H9 (cell line): ENCODE measurements around the gene SLC46A3. TPM values are rescaled to one million over a fixed set of nuclear protein-coding genes. Genes with fewer than 3 reads are reported as not detected.

ENCODE experiments used
- DNase-seq: peaks from one replicate; pipeline ENCODE4 v3.0.0-alpha.2; 2017
- H2AFZ ChIP-seq: one replicate; pipeline ENCODE4 v1.6.1; 2013; ENCODE audit warnings: mild to moderate bottlenecking, low read length, control low read depth, moderate library complexity
- H2AK5ac ChIP-seq: 2 replicates; pipeline ENCODE4 v1.6.1; 2013; ENCODE audit warnings: low read length, control low read depth, mixed read lengths; ENCODE audit not compliant: insufficient read length
- H2BK120ac ChIP-seq: one replicate; pipeline ENCODE4 v1.6.1; 2013; ENCODE audit warnings: low read depth, mild to moderate bottlenecking, low read length, control low read depth, inconsistent platforms; ENCODE audit not compliant: poor library complexity, severe bottlenecking
- H2BK12ac ChIP-seq: 2 replicates; pipeline ENCODE4 v1.6.1; 2013; ENCODE audit warnings: low read length, control low read depth, mixed read lengths, low read depth; ENCODE audit not compliant: insufficient read length
- H2BK15ac ChIP-seq: 2 replicates; pipeline ENCODE4 v1.6.1; 2013; ENCODE audit warnings: low read depth, low read length, control low read depth
- H2BK20ac ChIP-seq: one replicate; pipeline ENCODE4 v1.6.1; 2013; ENCODE audit warnings: low read depth, mild to moderate bottlenecking, low read length, control low read depth, inconsistent platforms; ENCODE audit not compliant: poor library complexity, severe bottlenecking
- H2BK5ac ChIP-seq: 2 replicates; pipeline ENCODE4 v1.6.1; 2013; ENCODE audit warnings: low read length, control low read depth, mixed read lengths; ENCODE audit not compliant: insufficient read length
- H3K14ac ChIP-seq: 2 replicates; pipeline ENCODE4 v1.6.1; 2013; ENCODE audit warnings: low read length, control low read depth; ENCODE audit not compliant: insufficient read depth
- H3K18ac ChIP-seq: 2 replicates; pipeline ENCODE4 v1.6.1; 2013; ENCODE audit warnings: low read depth, mild to moderate bottlenecking, mixed read lengths, low read length, control low read depth; ENCODE audit not compliant: insufficient read length
- H3K23ac ChIP-seq: 2 replicates; pipeline ENCODE4 v1.6.1; 2013; ENCODE audit warnings: low read length, control low read depth, mixed read lengths, low read depth; ENCODE audit not compliant: insufficient read length
- H3K23me2 ChIP-seq: 2 replicates; pipeline ENCODE4 v1.6.1; 2013; ENCODE audit warnings: low read depth, mild to moderate bottlenecking, mixed read lengths, low read length, control low read depth; ENCODE audit not compliant: insufficient read length, poor library complexity, severe bottlenecking
- H3K27ac ChIP-seq: 2 replicates; pipeline ENCODE4 v1.5.1; 2013; ENCODE audit warnings: low read length, control low read depth, mixed read lengths, low read depth; ENCODE audit not compliant: insufficient read length
- H3K27me3 ChIP-seq: 2 replicates; pipeline ENCODE4 v1.6.1; 2013; ENCODE audit warnings: low read length, control low read depth, inconsistent platforms; ENCODE audit not compliant: insufficient read depth
- H3K4ac ChIP-seq: 2 replicates; pipeline ENCODE4 v1.6.1; 2013; ENCODE audit warnings: low read depth, mild to moderate bottlenecking, control low read depth, inconsistent platforms, low read length, moderate library complexity
- H3K4me1 ChIP-seq: 2 replicates; pipeline ENCODE4 v1.6.1; 2013; ENCODE audit warnings: low read length, control low read depth, inconsistent platforms; ENCODE audit not compliant: insufficient read depth
- H3K4me2 ChIP-seq: 2 replicates; pipeline ENCODE4 v1.6.1; 2013; ENCODE audit warnings: low read length, control low read depth, mixed read lengths; ENCODE audit not compliant: insufficient read length, insufficient read depth
- H3K56ac ChIP-seq: 2 replicates; pipeline ENCODE4 v1.6.1; 2013; ENCODE audit warnings: low read depth, mild to moderate bottlenecking, mixed read lengths, low read length, control low read depth; ENCODE audit not compliant: insufficient read length
- H3K79me1 ChIP-seq: 2 replicates; pipeline ENCODE4 v1.6.1; 2013; ENCODE audit warnings: low read depth, mild to moderate bottlenecking, moderate library complexity, low read length, control low read depth, inconsistent platforms; ENCODE audit not compliant: insufficient read depth, poor library complexity, severe bottlenecking
- H3K79me2 ChIP-seq: 2 replicates; pipeline ENCODE4 v1.6.1; 2013; ENCODE audit warnings: low read length, control low read depth, inconsistent platforms; ENCODE audit not compliant: insufficient read depth
- H3K9ac ChIP-seq: 2 replicates; pipeline ENCODE4 v1.6.1; 2013; ENCODE audit warnings: low read length, control low read depth, mixed read lengths; ENCODE audit not compliant: insufficient read length; ENCODE audit errors: extremely low read depth
- H3K9me3 ChIP-seq: one replicate; pipeline ENCODE4 v1.6.1; 2013; ENCODE audit warnings: low read depth, low read length, inconsistent platforms; ENCODE audit not compliant: control insufficient read depth
- H3T11ph ChIP-seq: one replicate; pipeline ENCODE4 v1.6.1; 2013; ENCODE audit warnings: mild to moderate bottlenecking, low read length, control low read depth, inconsistent platforms
- H4K20me1 ChIP-seq: one replicate; pipeline ENCODE4 v1.6.1; 2013; ENCODE audit not compliant: control insufficient read depth, insufficient read length, insufficient read depth
- H4K5ac ChIP-seq: 2 replicates; pipeline ENCODE4 v1.6.1; 2013; ENCODE audit warnings: low read depth, mild to moderate bottlenecking, mixed read lengths, low read length, control low read depth; ENCODE audit not compliant: insufficient read length
- H4K8ac ChIP-seq: replicated peaks from 2 replicates; pipeline ENCODE4 v1.6.1; 2013; ENCODE audit warnings: low read length, control low read depth, mixed read lengths, low read depth; ENCODE audit not compliant: insufficient read length
- H4K91ac ChIP-seq: 2 replicates; pipeline ENCODE4 v1.6.1; 2013; ENCODE audit warnings: low read depth, mild to moderate bottlenecking, moderate library complexity, mixed read lengths, low read length, control low read depth; ENCODE audit not compliant: insufficient read length
- H3K27ac Mint-ChIP-seq, 3 experiments: 2 replicates in 2 of 3; 3 replicates in 1 of 3; pipeline ENCODE4 v1.8.0; 2020 to 2021; ENCODE audit warnings: mixed read lengths in 3 of 3, mild to moderate bottlenecking in 1 of 3, moderate library complexity in 1 of 3
- H3K27me3 Mint-ChIP-seq: 2 replicates; pipeline ENCODE4 v1.8.0; 2021; ENCODE audit warnings: low read depth, mild to moderate bottlenecking, moderate library complexity, mixed read lengths
- H3K36me3 Mint-ChIP-seq, 3 experiments: 2 replicates in 2 of 3; 3 replicates in 1 of 3; pipeline ENCODE4 v1.8.0; 2020 to 2021; ENCODE audit warnings: low read depth in 3 of 3, mixed read lengths in 3 of 3; ENCODE audit not compliant: insufficient read depth in 1 of 3
- H3K4me1 Mint-ChIP-seq, 2 experiments: 2 replicates each; pipeline ENCODE4 v1.8.0; 2020; ENCODE audit warnings: mixed read lengths in 2 of 2
- H3K4me3 Mint-ChIP-seq, 2 experiments: 2 replicates in 1 of 2; 3 replicates in 1 of 2; pipeline ENCODE4 v1.8.0; 2020 to 2021; ENCODE audit warnings: mild to moderate bottlenecking in 2 of 2, mixed read lengths in 2 of 2, moderate library complexity in 1 of 2
- H3K9me3 Mint-ChIP-seq, 2 experiments: 2 replicates in 1 of 2; 3 replicates in 1 of 2; pipeline ENCODE4 v1.8.0; 2020; ENCODE audit warnings: mild to moderate bottlenecking in 2 of 2, mixed read lengths in 2 of 2, moderate library complexity in 1 of 2
- CTCF ChIP-seq: fragments of 200-600 bp; sonication (generic); conservative IDR thresholded peaks from 3 replicates; pipeline ENCODE4 v1.8.0; 2021; ENCODE audit warnings: antibody characterized with exemption, mild to moderate bottlenecking
- WGBS: extraction: QIAGEN DNeasy Blood & Tissue Kit; methylation state at CpG from one replicate; pipeline ENCODE4 v1.1.7; 2013; ENCODE audit warnings: missing lambda C conversion rate, low lambda C conversion rate, mixed read lengths; ENCODE audit not compliant: insufficient read length; ENCODE audit errors: extremely low coverage; 5-methylcytosine and 5-hydroxymethylcytosine counted together
- total RNA-seq: library from RNA; stranded (reverse); gene quantifications from 2 replicates; pipeline ENCODE4 v1.2.1, GENCODE V29; 2021

The SLC46A3 gene
- total RNA-seq, 1 experiment from 2014 or later: 0.26 TPM

DNA sequence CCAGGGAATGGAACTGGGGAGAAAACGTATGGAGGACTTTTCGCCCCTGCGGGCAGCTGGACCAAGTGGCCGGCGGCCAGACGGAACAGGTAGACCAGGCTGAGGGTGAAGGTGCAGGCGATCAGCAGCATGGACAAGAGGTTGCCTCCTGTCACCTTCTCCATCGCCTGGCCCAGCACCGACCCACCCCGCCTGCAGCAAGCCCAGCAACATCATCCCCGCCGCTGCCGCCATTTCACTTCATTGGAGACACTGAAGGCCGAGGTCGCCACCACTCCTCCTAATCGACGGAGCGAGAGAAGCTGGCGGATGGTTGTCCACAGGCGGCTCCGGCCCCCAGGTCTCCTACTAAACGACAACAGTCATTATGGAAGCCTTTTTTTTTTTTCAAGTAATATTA lies 5.0 kb upstream of the SLC46A3 start:
- no peaks in the 10 kb centered on the region for H3K27me3 ChIP-seq
- no peak overlapping the region for H3T11ph ChIP-seq
- H2AK5ac ChIP-seq: no peak overlapping the region
- H3K4me2 ChIP-seq: no peak overlapping the region
- no peak for DNase-seq
- no peak overlapping the region for H3K4ac ChIP-seq
- Mint-ChIP-seq H3K27me3 (peaks cover 11% of the 10 kb centered on the region), H3K27ac (no peak overlapping the region), H3K4me3 (no peak overlapping the region), H3K9me3 (no peaks in the 10 kb centered on the region; a peak in 1 of 5 replicates), H3K36me3 (no peaks in the 10 kb centered on the region), H3K4me1 (peaks cover 6 to 7% of the 10 kb centered on the region in 2 experiments)
- H3K79me1 ChIP-seq: no peaks in the 10 kb centered on the region
- no peaks in the 10 kb centered on the region for H4K20me1 ChIP-seq
- H3K9ac ChIP-seq: no peak overlapping the region
- no peak overlapping the region for H2BK12ac ChIP-seq
- H4K8ac ChIP-seq: no peak overlapping the region
- no peak overlapping the region for H2BK120ac ChIP-seq
- H2AFZ ChIP-seq: no peak overlapping the region
- no peak overlapping the region for H2BK20ac ChIP-seq
- no peak for TF ChIP-seq CTCF
- H3K14ac ChIP-seq: no peak overlapping the region
- no peaks in the 10 kb centered on the region for H3K23me2 ChIP-seq
- H3K4me1 ChIP-seq: no peaks in the 10 kb centered on the region
- no peak overlapping the region for H3K23ac ChIP-seq
- H3K27ac ChIP-seq: no peak overlapping the region
- no peaks in the 10 kb centered on the region for H3K79me2 ChIP-seq
- no peak overlapping the region for H2BK15ac ChIP-seq
- H4K5ac ChIP-seq: no peak overlapping the region
- H4K91ac ChIP-seq: no peak overlapping the region
- no peak overlapping the region for H3K56ac ChIP-seq
- no peaks in the 10 kb centered on the region for H3K9me3 ChIP-seq
- whole genome bisulfite sequencing: no CpG with 5 or more reads among the region's 22 CpGs
- H2BK5ac ChIP-seq: no peak overlapping the region
- no peak overlapping the region for H3K18ac ChIP-seq
